Endothelial cell of umbilical vein (primary cell): ENCODE measurements around the gene BABAM2.

Experiments used
- EZH2 ChIP-seq: IDR thresholded peaks from 2 replicates; pipeline ENCODE4 v1.6.1; 2012; ENCODE audit warnings: borderline replicate concordance, low read depth, mild to moderate bottlenecking, moderate library complexity, low read length, inconsistent platforms; ENCODE audit not compliant: severe bottlenecking
- JUN ChIP-seq: IDR thresholded peaks from 2 replicates; pipeline ENCODE4 v1.6.1; 2011; ENCODE audit warnings: borderline replicate concordance, low read depth; ENCODE audit not compliant: insufficient read length, insufficient read depth
- POLR2A ChIP-seq: IDR thresholded peaks from 2 replicates; pipeline ENCODE4 v1.6.1; 2012; ENCODE audit warnings: low read depth, mild to moderate bottlenecking, control low read depth, low read length
- POLR2AphosphoS5 ChIP-seq: IDR thresholded peaks from 2 replicates; pipeline ENCODE4 v1.6.1; 2012; ENCODE audit warnings: low read depth, mild to moderate bottlenecking, control low read depth, low read length, moderate library complexity; ENCODE audit not compliant: insufficient read depth
- TF ChIP-seq, protein P1 (sequence below), 2 donors: IDR thresholded peaks; 1 replicate in 1 of 2; 2 replicates in 1 of 2; pipeline ENCODE4 v1.5.1; 2011; ENCODE audit warnings: low read length in 2 of 2, mild to moderate bottlenecking in 2 of 2, moderate library complexity in 2 of 2, control low read depth in 1 of 2, inconsistent platforms in 1 of 2, low read depth in 1 of 2; ENCODE audit not compliant: insufficient read depth in 1 of 2; ENCODE audit errors: extremely low read depth in 1 of 2

DNA sequence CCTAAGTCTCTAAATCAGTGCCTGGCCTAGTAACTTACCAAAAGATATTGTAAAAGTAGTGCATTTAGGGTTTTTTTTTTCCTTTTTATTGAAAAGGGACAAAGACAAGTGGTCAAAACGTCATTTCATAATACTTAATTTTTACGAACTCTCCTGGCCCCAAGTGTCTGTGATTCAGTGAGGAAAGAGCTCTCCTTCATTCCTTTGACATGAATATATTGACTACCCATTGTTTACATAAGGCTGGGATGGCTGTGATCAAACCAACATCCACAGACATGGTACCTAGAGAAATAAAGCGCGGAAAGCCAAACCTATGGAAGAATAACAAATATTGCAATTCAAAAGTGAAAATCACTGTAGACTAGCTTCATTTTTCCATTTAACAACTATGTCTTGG lies 198.4 kb downstream of the BABAM2 start:
- TF ChIP-seq, protein P1, sequence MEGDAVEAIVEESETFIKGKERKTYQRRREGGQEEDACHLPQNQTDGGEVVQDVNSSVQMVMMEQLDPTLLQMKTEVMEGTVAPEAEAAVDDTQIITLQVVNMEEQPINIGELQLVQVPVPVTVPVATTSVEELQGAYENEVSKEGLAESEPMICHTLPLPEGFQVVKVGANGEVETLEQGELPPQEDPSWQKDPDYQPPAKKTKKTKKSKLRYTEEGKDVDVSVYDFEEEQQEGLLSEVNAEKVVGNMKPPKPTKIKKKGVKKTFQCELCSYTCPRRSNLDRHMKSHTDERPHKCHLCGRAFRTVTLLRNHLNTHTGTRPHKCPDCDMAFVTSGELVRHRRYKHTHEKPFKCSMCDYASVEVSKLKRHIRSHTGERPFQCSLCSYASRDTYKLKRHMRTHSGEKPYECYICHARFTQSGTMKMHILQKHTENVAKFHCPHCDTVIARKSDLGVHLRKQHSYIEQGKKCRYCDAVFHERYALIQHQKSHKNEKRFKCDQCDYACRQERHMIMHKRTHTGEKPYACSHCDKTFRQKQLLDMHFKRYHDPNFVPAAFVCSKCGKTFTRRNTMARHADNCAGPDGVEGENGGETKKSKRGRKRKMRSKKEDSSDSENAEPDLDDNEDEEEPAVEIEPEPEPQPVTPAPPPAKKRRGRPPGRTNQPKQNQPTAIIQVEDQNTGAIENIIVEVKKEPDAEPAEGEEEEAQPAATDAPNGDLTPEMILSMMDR (IDR thresholded peaks at IDR 0.05; ENCODE audit: extremely low read depth in 1 of 2, insufficient read depth in 1 of 2, low read depth in 1 of 2, low read length in 2 of 2), result no peak
- TF ChIP-seq POLR2AphosphoS5 (no peak), EZH2 (no peak), POLR2A (no peak), JUN (no peak)
